GM10266 (cell line): ENCODE measurements around the gene UBE2Q2.

Source experiments
- DNase-seq: peaks from one replicate; pipeline ENCODE4 v3.0.0; 2012; ENCODE audit errors: extremely low spot score
- CTCF ChIP-seq: IDR thresholded peaks from 2 replicates; pipeline ENCODE4 v1.5.1; 2012; ENCODE audit warnings: mild to moderate bottlenecking, low read depth; ENCODE audit not compliant: control insufficient read depth, insufficient read depth; ENCODE audit errors: missing control alignments

The UBE2Q2 gene

DNA sequence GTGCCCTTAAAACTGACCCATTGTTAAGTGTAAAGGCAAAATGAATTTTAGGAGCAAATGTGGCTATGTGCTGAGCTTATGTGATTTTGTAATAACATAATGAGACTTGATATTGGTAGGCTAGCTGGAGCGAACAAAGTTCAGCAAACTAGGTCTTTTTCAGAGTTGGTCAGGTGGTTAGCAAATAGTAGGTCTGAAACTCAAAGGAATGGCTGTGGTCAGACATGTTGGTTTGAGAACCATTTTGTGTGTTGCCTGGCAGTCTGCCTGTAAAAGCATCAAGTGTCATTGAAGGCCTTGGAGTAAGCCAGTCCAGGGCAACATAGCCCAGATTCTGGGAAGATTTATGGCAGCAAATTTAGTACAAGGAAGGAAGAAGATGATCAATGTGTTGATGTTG lies 76.8 kb downstream of the UBE2Q2 start:
- no peak for DNase-seq
- TF ChIP-seq CTCF = no peak

- DNase-seq = no peak
- TF ChIP-seq CTCF = peak; percentile 8
These were observed 78.8 kb downstream of the UBE2Q2 start for GRCh38 chr15:75921732-75922703.

DNA sequence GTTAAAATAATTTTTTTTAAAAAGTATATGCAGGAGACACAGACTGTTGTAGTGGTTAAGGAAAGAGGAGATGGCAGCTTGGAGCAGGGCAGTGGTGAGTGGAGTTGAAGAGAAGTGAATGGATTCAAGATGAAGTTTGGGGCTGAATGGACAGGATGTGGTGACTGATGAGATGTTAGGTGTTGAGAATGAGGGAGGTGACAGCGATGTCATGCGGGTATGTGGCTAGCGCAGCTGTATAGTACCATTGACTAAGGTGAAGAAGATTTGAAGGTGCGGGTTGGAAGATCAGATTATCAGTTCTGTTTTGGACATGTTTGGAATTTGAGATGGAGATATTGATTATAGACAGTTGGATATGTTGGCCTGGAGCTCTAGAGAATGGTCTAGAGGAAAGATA lies 80.5 kb downstream of the UBE2Q2 start:
- no peak for TF ChIP-seq CTCF
- DNase-seq = no peak

GRCh38 chr15:75924576-75924975 lies 81.3 kb downstream of the UBE2Q2 start:
- no peak for TF ChIP-seq CTCF

GRCh38 chr15:75925440-75925839 lies 82.2 kb downstream of the UBE2Q2 start:
- no peak for DNase-seq
- no peak for TF ChIP-seq CTCF

More at GRCh38 chr15:75924576-75924975, 81.3 kb downstream of the UBE2Q2 start:
- DNase-seq = no peak

DNA sequence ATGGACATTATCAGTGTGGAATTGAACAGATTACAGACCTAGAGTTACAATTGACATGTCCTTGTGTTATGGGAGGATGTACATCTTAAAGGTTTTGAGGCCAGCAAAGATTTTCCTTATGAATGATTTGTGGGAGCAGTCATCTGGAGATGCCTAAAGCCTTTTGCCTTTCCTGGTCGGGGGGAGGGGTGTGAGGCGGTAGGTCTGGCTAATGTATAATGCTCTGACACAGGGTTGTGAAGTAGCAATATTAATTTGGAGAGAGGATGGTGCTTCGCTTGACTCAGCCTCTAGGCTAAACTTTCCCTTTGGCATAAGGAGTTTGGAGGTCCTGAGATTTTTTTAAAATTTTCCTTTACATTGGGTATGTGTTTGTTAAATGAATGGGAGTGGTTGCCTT lies 83.7 kb downstream of the UBE2Q2 start:
- TF ChIP-seq CTCF = no peak
- DNase-seq = no peak

GRCh38 chr15:75927601-75928000 lies 84.4 kb downstream of the UBE2Q2 start:
- no peak for TF ChIP-seq CTCF
- DNase-seq = no peak
